DOHH2 (cell line): Measurements from ENCODE around the gene SCN5A.

Experiments used
- H3F3A ChIP-seq: fragments of 200-600 bp; sonication (generic), shearing (Covaris generic); 2 replicates; pipeline ENCODE4 v1.6.0; 2016; ENCODE audit warnings: antibody characterized with exemption, mild to moderate bottlenecking; ENCODE audit not compliant: control insufficient read depth, insufficient read depth
- H3K27ac ChIP-seq: fragments of 200-600 bp; sonication (generic); 2 replicates; pipeline ENCODE4 v1.5.1; 2014; ENCODE audit warnings: low read depth, mild to moderate bottlenecking, low read length, moderate library complexity
- H3K27me3 ChIP-seq: fragments of 200-600 bp; sonication (generic); 2 replicates; pipeline ENCODE4 v1.6.1; 2014; ENCODE audit warnings: mild to moderate bottlenecking, low read length, mixed read lengths; ENCODE audit not compliant: control insufficient read depth
- H3K36me3 ChIP-seq: fragments of 200-600 bp; sonication (generic); 2 replicates; pipeline ENCODE4 v1.6.1; 2014; ENCODE audit warnings: mild to moderate bottlenecking, low read length, moderate library complexity, mixed read lengths; ENCODE audit not compliant: control insufficient read depth
- H3K4me1 ChIP-seq: fragments of 200-600 bp; sonication (generic); 2 replicates; pipeline ENCODE4 v1.6.1; 2014; ENCODE audit warnings: mild to moderate bottlenecking, low read length, mixed read lengths; ENCODE audit not compliant: control insufficient read depth
- H3K4me2 ChIP-seq: fragments of 200-600 bp; sonication (generic); 2 replicates; pipeline ENCODE4 v1.6.0; 2014; ENCODE audit warnings: mild to moderate bottlenecking, low read length, moderate library complexity
- H3K4me3 ChIP-seq: fragments of 200-600 bp; sonication (generic); 2 replicates; pipeline ENCODE4 v1.5.1; 2014; ENCODE audit warnings: mild to moderate bottlenecking, low read length, mixed read lengths
- H3K79me2 ChIP-seq: fragments of 200-600 bp; sonication (generic); 2 replicates; pipeline ENCODE4 v1.6.1; 2014; ENCODE audit warnings: mild to moderate bottlenecking, low read length, mixed read lengths; ENCODE audit not compliant: control insufficient read depth
- H3K9me2 ChIP-seq: fragments of 200-600 bp; sonication (generic); replicated peaks from 2 replicates; pipeline ENCODE4 v1.6.1; 2014; ENCODE audit warnings: mild to moderate bottlenecking, low read length, mixed read lengths; ENCODE audit not compliant: control insufficient read depth
- H3K9me3 ChIP-seq: fragments of 200-600 bp; sonication (generic); 2 replicates; pipeline ENCODE4 v1.6.1; 2014; ENCODE audit warnings: antibody characterized with exemption, low read length, mixed read lengths; ENCODE audit not compliant: control insufficient read depth, insufficient read depth
- H4K20me1 ChIP-seq: fragments of 200-600 bp; sonication (generic); 2 replicates; pipeline ENCODE4 v1.6.0; 2014; ENCODE audit warnings: low read depth, mild to moderate bottlenecking, antibody characterized with exemption, low read length, moderate library complexity; ENCODE audit not compliant: control insufficient read depth, insufficient read depth
- CTCF ChIP-seq: fragments of 200-600 bp; sonication (generic); IDR thresholded peaks from one replicate; pipeline ENCODE4 v1.5.1; 2014; ENCODE audit warnings: antibody characterized with exemption, mild to moderate bottlenecking, low read depth, low read length; ENCODE audit not compliant: poor library complexity, severe bottlenecking
- EZH2phosphoT487 ChIP-seq: fragments of 200-600 bp; sonication (generic); IDR thresholded peaks from 2 replicates; pipeline ENCODE4 v1.6.1; 2017; ENCODE audit warnings: borderline replicate concordance, mild to moderate bottlenecking, antibody characterized with exemption, low read length, moderate library complexity, mixed read lengths

The SCN5A gene

GRCh38 chr3:38595393-38595792 is 54.1 kb downstream of the SCN5A start:
- Histone ChIP-seq H3K9me3 (no peaks in the 10 kb centered on the region), H3K27ac (no peak overlapping the region), H3K36me3 (no peaks in the 10 kb centered on the region), H4K20me1 (no peaks in the 10 kb centered on the region), H3K27me3 (no peaks in the 10 kb centered on the region; the same call in 1 of the 2 replicates), H3F3A (no peaks in the 10 kb centered on the region), H3K4me3 (no peak overlapping the region), H3K4me1 (no peaks in the 10 kb centered on the region), H3K79me2 (no peaks in the 10 kb centered on the region), H3K9me2 (no peaks in the 10 kb centered on the region), H3K4me2 (no peak overlapping the region)
- no peak for TF ChIP-seq EZH2phosphoT487
- no peak for TF ChIP-seq CTCF

- Histone ChIP-seq H3K27me3 (no peaks in the 10 kb centered on the region), H4K20me1 (no peaks in the 10 kb centered on the region), H3K4me1 (no peaks in the 10 kb centered on the region), H3K4me3 (no peak overlapping the region), H3K9me2 (no peaks in the 10 kb centered on the region), H3K36me3 (no peaks in the 10 kb centered on the region), H3F3A (no peaks in the 10 kb centered on the region), H3K4me2 (no peak overlapping the region), H3K9me3 (no peaks in the 10 kb centered on the region), H3K79me2 (no peaks in the 10 kb centered on the region), H3K27ac (no peak overlapping the region)
- no peak for TF ChIP-seq EZH2phosphoT487
- TF ChIP-seq CTCF: no peak
Measured at GRCh38 chr3:38590521-38590920, 59.0 kb downstream of the SCN5A start.

GRCh38 chr3:38588995-38589937 is 60.2 kb downstream of the SCN5A start:
- Histone ChIP-seq H3K4me1 (no peaks in the 10 kb centered on the region), H3K9me3 (no peaks in the 10 kb centered on the region), H3K27me3 (no peaks in the 10 kb centered on the region), H4K20me1 (no peaks in the 10 kb centered on the region), H3K36me3 (no peaks in the 10 kb centered on the region), H3K4me2 (no peak overlapping the region), H3K4me3 (no peak overlapping the region), H3K9me2 (no peaks in the 10 kb centered on the region), H3F3A (no peaks in the 10 kb centered on the region), H3K79me2 (no peaks in the 10 kb centered on the region), H3K27ac (no peak overlapping the region)
- no peak for TF ChIP-seq CTCF
- TF ChIP-seq EZH2phosphoT487: no peak
